AG04450 (cell line): ENCODE measurements around the gene KRTAP5-3. TPM values are rescaled to one million over a fixed set of nuclear protein-coding genes. Genes with fewer than 3 reads are reported as not detected.
A peak's percentile ranks its signal among the peaks of the same experiment; 100 is the strongest.

Source experiments
- CTCF ChIA-PET: fragments of 300-600, 350-600 bp; formaldehyde crosslinking; extraction: SDS; loops from one replicate; lab custom pipeline; 2022; ENCODE audit warnings: antibody characterized with exemption, inconsistent platforms; lab: Charles Lee
- POLR2A ChIA-PET: fragments of 350-600 bp; formaldehyde crosslinking; extraction: SDS; loops from one replicate; lab custom pipeline; 2021; ENCODE audit warnings: antibody characterized with exemption, inconsistent platforms; lab: Yijun Ruan, JAX
- DNase-seq: peaks from one replicate; pipeline ENCODE4 v3.0.0-alpha.2; 2011; ENCODE audit warnings: low read depth, low spot score
- H3K27ac ChIP-seq: one replicate; pipeline ENCODE4 v1.5.1; 2012; ENCODE audit warnings: low read depth, low read length, control low read depth
- H3K27me3 ChIP-seq: one replicate; pipeline ENCODE4 v1.6.0; 2012; ENCODE audit warnings: low read length; ENCODE audit not compliant: control insufficient read depth, insufficient read depth
- H3K4me3 ChIP-seq: 2 replicates; pipeline ENCODE4 v1.5.1; 2011; ENCODE audit warnings: mild to moderate bottlenecking, low read depth, low read length, control low read depth
- H3K9me3 ChIP-seq: 2 replicates; pipeline ENCODE4 v1.5.1; 2012; ENCODE audit warnings: low read length; ENCODE audit not compliant: control insufficient read depth, insufficient read depth
- polyA plus RNA-seq: library from polyadenylated mRNA; depleted of rRNA; stranded (reverse); fragments of >200 nt; gene quantifications from 2 replicates; pipeline ENCODE4 v1.2.3, GENCODE V29; 2011
- TF ChIP-seq, protein P1 (sequence below): IDR thresholded peaks from 2 replicates; pipeline ENCODE4 v1.5.1; 2011; ENCODE audit warnings: low read depth, low read length, control low read depth, inconsistent platforms

KRTAP5-3 gene
- polyA plus RNA-seq, 1 experiment = not detected

- no peaks in the 10 kb centered on the region for H3K27me3 ChIP-seq
- POLR2A ChIA-PET = no interaction called here
- CTCF ChIA-PET = interaction anchor here (1.8 to 2.5 kb wide), 3 partner anchors 9 to 30 kb away, joined by 7 to 14 read pairs (median 9); no protein-coding TSS in a partner anchor
- TF ChIP-seq, protein P1, sequence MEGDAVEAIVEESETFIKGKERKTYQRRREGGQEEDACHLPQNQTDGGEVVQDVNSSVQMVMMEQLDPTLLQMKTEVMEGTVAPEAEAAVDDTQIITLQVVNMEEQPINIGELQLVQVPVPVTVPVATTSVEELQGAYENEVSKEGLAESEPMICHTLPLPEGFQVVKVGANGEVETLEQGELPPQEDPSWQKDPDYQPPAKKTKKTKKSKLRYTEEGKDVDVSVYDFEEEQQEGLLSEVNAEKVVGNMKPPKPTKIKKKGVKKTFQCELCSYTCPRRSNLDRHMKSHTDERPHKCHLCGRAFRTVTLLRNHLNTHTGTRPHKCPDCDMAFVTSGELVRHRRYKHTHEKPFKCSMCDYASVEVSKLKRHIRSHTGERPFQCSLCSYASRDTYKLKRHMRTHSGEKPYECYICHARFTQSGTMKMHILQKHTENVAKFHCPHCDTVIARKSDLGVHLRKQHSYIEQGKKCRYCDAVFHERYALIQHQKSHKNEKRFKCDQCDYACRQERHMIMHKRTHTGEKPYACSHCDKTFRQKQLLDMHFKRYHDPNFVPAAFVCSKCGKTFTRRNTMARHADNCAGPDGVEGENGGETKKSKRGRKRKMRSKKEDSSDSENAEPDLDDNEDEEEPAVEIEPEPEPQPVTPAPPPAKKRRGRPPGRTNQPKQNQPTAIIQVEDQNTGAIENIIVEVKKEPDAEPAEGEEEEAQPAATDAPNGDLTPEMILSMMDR = no peak
- DNase-seq = no peak
- no peak overlapping the region for H3K4me3 ChIP-seq
- no peak overlapping the region for H3K27ac ChIP-seq
- no peaks in the 10 kb centered on the region for H3K9me3 ChIP-seq
These were observed 42.9 kb downstream of the KRTAP5-3 start for GRCh38 chr11:1565173-1565903.

GRCh38 chr11:1564535-1565172 is 43.6 kb downstream of the KRTAP5-3 start:
- POLR2A ChIA-PET = no interaction called here
- CTCF ChIA-PET = interaction anchor here (1.8 to 2.5 kb wide), 3 partner anchors 10 to 31 kb away, joined by 7 to 14 read pairs (median 9); no protein-coding TSS in a partner anchor
- Histone ChIP-seq H3K27me3 (no peaks in the 10 kb centered on the region), H3K9me3 (no peaks in the 10 kb centered on the region), H3K4me3 (no peak overlapping the region), H3K27ac (no peak overlapping the region)
- peak; percentile 83 for DNase-seq
- TF ChIP-seq, protein P1 = no peak

GRCh38 chr11:1563697-1564534 is 44.3 kb downstream of the KRTAP5-3 start:
- TF ChIP-seq, protein P1 = no peak
- no peak overlapping the region for H3K4me3 ChIP-seq
- no peak overlapping the region for H3K27ac ChIP-seq
- no peaks in the 10 kb centered on the region for H3K27me3 ChIP-seq
- DNase-seq = no peak
- no peaks in the 10 kb centered on the region for H3K9me3 ChIP-seq
- CTCF ChIA-PET = interaction anchor here (1.8 to 2.5 kb wide), 3 partner anchors 11 to 31 kb away, joined by 7 to 14 read pairs (median 9); no protein-coding TSS in a partner anchor
- POLR2A ChIA-PET = no interaction called here

DNA sequence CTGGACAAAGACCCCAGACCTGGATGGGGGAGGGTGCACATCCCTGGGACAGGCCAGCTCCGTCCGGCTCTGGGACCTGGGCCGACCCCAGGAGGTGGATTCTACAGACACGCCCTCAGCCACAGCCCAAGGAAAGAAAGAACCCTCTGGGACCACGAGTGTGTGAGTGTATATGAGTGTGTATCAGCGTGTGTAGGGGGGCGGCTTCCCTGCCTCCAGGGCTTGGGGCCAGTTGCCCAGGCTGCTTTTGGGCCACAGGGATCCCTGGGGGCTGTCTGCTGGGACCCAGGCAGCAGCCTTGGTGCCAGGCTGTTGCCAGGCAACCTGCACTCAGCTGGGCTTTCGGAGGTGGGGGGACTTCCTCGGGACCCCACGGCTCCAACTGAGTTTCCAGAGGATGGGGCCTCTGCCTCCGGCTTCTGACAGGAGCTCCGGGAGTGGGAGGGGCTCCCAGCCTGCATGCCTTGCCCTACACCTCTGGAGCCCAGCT is 45.1 kb downstream of the KRTAP5-3 start:
- ChIA-PET POLR2A (no interaction called here), CTCF (no interaction called here)
- H3K4me3 ChIP-seq = no peak overlapping the region
- TF ChIP-seq, protein P1 = no peak
- no peaks in the 10 kb centered on the region for H3K9me3 ChIP-seq
- no peaks in the 10 kb centered on the region for H3K27me3 ChIP-seq
- DNase-seq = no peak
- no peak overlapping the region for H3K27ac ChIP-seq
